Measurements from ENCODE around the gene FBLN2. TPM values are rescaled to one million over a fixed set of nuclear protein-coding genes. Genes with fewer than 3 reads are reported as not detected.

The FBLN2 gene
- total and polyA plus RNA-seq, 8 donors = 27.5 to 96.6 (median 40.6) TPM

DNA sequence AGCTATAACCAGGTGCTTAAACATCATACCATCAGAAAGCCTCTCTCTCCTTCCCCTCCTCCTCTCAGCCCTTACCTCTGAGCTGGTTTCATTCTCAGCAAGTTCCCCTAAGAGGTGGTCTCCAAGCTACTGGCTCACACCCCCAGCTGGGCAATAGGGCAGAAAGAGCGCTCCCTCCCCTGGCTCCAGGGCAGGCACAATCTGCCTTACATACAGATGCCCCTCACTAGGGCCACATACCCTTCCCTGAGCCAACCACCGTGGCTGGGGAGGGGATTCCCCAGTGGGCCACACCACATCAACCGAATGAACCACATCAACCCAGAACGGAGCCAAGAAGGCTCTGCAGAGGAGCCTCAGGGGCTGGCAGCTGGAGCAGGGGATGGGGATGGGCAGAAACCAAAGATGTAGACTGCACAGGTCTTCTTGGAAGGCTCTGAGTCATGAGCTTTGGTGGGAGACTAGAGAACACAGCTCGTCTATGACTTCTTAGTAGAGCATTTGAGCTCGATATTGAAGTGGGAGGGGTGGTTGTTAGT lies 4.6 kb upstream of the FBLN2 start:
- H3K4me3 ChIP-seq = no peak overlapping the region
- peaks cover 0 to 10% of the 10 kb centered on the region in 2 donors for H3K4me1 ChIP-seq
- DNase-seq = no peak
- TF ChIP-seq, protein P1, sequence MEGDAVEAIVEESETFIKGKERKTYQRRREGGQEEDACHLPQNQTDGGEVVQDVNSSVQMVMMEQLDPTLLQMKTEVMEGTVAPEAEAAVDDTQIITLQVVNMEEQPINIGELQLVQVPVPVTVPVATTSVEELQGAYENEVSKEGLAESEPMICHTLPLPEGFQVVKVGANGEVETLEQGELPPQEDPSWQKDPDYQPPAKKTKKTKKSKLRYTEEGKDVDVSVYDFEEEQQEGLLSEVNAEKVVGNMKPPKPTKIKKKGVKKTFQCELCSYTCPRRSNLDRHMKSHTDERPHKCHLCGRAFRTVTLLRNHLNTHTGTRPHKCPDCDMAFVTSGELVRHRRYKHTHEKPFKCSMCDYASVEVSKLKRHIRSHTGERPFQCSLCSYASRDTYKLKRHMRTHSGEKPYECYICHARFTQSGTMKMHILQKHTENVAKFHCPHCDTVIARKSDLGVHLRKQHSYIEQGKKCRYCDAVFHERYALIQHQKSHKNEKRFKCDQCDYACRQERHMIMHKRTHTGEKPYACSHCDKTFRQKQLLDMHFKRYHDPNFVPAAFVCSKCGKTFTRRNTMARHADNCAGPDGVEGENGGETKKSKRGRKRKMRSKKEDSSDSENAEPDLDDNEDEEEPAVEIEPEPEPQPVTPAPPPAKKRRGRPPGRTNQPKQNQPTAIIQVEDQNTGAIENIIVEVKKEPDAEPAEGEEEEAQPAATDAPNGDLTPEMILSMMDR (IDR thresholded peaks at IDR 0.05) = no peak
- no peaks in the 10 kb centered on the region for H3K36me3 ChIP-seq
- peaks cover 0 to 40% of the 10 kb centered on the region in 2 donors for H3K27me3 ChIP-seq
- peak; percentile 8 for ATAC-seq
- H3K27ac ChIP-seq = no peak overlapping the region
- intact Hi-C loops (cut with DNase I) = no loop called here
- peaks cover 0 to 3% of the 10 kb centered on the region in 2 donors for H3K9me3 ChIP-seq

DNA sequence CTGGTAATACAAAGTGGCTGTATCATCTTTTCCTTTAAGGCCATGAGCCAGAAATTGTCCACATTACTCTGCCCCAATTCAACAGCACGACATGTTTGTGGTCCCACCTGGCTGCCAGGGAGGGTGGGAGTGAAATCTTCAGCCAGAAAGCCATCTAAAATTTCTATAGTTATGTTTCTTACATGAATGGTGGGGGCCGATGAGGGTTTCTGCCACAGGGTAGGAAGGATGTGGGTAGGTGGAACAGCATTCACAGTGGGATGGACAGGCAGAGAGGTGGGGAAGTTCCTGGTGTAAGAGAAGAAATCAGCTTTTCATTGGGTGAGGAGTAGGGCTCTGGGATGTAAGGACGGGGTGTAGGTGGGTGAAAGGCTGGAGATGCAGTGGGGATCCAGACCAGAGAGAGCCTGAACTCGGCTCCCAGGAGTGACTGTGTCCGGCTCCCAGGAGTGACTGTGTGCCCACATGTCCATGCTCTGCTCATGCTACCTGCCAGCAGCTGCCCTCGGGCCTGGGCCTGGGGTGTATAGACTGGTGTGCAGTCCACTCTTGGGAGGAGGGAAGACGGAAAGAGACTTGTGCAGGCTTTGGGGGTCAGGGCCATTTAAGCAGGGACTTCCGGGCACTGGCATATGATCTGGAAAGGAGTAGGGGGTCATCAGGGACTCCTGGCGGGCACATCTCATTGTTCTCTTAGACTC lies 3.8 kb upstream of the FBLN2 start:
- DNase-seq = no peak

DNA sequence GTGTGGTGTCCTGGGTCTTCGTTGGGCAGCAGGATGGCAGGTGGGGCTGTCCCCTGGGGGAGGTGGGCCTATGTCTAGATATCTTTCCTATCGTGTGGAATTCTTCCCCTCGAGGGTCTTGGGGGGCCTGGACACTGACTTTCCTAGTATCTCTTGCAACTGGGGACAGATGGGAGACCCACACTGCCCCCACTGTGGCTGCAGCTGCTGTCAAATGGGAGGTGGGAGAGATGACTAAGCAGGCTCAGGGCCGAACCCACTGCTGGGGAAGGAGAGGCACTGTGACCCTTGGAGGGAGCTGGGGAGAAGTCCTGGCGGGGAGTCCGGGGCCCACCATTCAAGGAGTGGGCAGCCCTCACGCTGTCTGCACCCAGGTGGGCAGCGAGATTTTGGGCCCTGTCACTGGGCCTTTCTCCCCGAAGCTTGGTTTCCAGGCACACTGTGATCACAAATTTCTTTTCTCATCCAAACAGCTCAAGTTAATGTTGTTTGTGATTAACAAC lies 2.9 kb upstream of the FBLN2 start:
- TF ChIP-seq, protein P1 (IDR thresholded peaks at IDR 0.05) = no peak
- H3K27me3 ChIP-seq = peaks cover 0 to 57% of the 10 kb centered on the region in 2 donors
- peaks cover 0 to 10% of the 10 kb centered on the region in 2 donors for H3K4me1 ChIP-seq
- H3K36me3 ChIP-seq = no peaks in the 10 kb centered on the region
- ATAC-seq = no peak
- no peak overlapping the region for H3K4me3 ChIP-seq
- intact Hi-C loops (cut with DNase I) = no loop called here
- H3K9me3 ChIP-seq = peaks cover 0 to 3% of the 10 kb centered on the region in 2 donors
- no peak for DNase-seq
- H3K27ac ChIP-seq = no peak overlapping the region

More for the DNA sequence above, 3.8 kb upstream of the FBLN2 start:
- Histone ChIP-seq H3K9me3 (peaks cover 0 to 3% of the 10 kb centered on the region in 2 donors), H3K27me3 (peaks cover 0 to 48% of the 10 kb centered on the region in 2 donors), H3K4me3 (no peak overlapping the region), H3K36me3 (no peaks in the 10 kb centered on the region), H3K4me1 (peaks cover 0 to 10% of the 10 kb centered on the region in 2 donors), H3K27ac (no peak overlapping the region)
- intact Hi-C loops (cut with DNase I) = no loop called here
- TF ChIP-seq, protein P1 (IDR thresholded peaks at IDR 0.05) = no peak
- no peak for ATAC-seq

DNA sequence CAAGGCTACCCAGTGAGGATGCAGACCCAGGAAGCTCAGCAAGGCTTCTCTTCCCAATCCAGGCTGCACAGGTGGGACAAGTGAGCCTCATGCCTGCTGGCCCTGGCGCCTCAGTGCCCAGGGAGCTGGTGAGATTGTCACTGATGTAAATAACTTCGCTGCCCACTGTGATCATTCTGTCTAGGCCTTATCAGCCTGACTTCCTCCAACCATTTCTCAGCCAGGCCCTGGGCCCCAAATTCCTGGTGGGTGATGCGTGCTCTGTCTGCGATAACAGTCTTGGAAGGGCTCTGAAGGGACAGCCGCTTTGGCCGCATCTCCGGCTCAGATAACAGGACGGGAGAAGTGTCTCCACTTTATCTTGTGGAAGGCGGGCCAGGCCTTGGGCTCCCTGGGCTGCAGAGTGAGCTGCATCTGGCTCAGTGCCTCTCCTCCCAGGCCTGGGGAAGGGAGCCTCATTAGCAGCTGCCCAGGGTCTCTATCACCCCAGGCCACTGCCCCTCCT lies 2.2 kb upstream of the FBLN2 start:
- H3K4me3 ChIP-seq = no peak overlapping the region

More for the DNA sequence above, 2.2 kb upstream of the FBLN2 start:
- H3K4me1 ChIP-seq = peaks cover 0 to 10% of the 10 kb centered on the region in 2 donors
- intact Hi-C loops (cut with DNase I) = no loop called here
- TF ChIP-seq, protein P1 (IDR thresholded peaks at IDR 0.05) = no peak
- no peaks in the 10 kb centered on the region for H3K36me3 ChIP-seq
- H3K9me3 ChIP-seq = peaks cover 0 to 3% of the 10 kb centered on the region in 2 donors
- no peak overlapping the region for H3K27ac ChIP-seq
- ATAC-seq (no peak), DNase-seq (peak in 2 of 4 donors; percentile 55 to 70)
- peaks cover 0 to 64% of the 10 kb centered on the region in 2 donors for H3K27me3 ChIP-seq

Measured in left lung (tissue), 10 donors.